NAMALWA (cell line): ENCODE data around the gene RHOBTB3.
"Not testable (repeated sequence)": the region's sequence is repeated elsewhere in the genome, so short reads cannot be mapped to it uniquely, and the experiment has no call there.

Experiments
- DNase-seq: peaks from one replicate; pipeline ENCODE4 v3.0.0-alpha.2; 2015; ENCODE audit warnings: low spot score

RHOBTB3 gene

DNA sequence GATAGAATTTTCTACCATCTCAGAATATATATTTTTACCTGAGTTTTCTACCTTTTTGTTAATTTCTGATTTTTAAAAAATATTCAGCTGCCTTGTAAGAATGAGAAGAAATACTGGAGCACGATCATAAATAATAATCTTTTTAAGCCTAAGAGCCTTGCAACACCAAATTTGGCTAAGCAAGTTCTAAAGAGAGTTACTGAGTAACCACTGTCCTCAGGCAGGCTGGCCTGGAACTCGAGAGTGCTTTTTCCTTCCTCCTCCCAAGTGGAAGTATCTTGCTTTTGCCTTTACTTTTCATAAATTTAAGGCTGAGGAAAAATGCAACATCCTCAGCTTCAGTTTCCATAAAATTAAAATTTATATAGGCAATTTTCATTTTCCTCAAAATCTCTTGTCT lies 70.4 kb downstream of the RHOBTB3 start:
- no peak for DNase-seq

GRCh38 chr5:95801961-95802360 lies 70.8 kb downstream of the RHOBTB3 start:
- DNase-seq = no peak

GRCh38 chr5:95803271-95804148 lies 72.4 kb downstream of the RHOBTB3 start:
- DNase-seq = no peak

DNA sequence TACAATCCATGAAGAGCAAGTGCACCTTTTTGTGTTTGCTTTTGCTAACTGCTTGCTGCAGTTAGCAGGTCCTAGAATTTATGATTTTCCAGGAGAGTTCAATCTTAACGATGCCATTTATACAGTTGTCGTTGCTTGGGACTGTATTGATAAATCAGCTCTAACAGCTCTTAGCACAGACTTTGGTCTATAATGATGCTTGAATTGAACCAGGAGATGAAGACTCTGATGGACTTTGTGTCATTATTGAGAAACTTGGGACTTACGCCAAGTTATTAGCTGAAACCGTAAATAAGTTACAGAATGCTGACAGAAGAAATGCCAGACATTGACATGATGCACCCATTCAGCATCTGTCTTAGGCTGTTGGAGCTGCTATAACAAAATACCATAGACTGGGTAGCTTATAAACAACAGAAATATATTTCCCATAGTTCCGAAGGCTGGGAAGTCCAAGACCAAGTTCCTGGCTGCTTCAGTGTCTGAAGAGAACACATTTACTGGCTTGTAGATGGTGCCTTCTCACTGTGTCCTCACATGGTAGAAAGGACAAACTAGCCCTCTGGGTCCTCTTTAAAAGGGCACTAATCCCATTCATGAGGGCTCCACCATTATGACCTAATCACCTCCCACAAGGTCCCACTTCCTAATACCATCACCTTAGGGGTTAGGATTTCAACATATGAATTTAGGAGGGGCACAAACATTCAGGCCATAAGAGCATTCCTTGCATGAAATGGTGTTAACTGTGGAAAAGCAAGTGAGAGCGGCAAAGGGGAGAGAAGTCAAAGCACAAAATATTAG lies 73.8 kb downstream of the RHOBTB3 start:
- no peak for DNase-seq

- DNase-seq = no peak
Measured at GRCh38 chr5:95806687-95807086, 75.6 kb downstream of the RHOBTB3 start.

DNA sequence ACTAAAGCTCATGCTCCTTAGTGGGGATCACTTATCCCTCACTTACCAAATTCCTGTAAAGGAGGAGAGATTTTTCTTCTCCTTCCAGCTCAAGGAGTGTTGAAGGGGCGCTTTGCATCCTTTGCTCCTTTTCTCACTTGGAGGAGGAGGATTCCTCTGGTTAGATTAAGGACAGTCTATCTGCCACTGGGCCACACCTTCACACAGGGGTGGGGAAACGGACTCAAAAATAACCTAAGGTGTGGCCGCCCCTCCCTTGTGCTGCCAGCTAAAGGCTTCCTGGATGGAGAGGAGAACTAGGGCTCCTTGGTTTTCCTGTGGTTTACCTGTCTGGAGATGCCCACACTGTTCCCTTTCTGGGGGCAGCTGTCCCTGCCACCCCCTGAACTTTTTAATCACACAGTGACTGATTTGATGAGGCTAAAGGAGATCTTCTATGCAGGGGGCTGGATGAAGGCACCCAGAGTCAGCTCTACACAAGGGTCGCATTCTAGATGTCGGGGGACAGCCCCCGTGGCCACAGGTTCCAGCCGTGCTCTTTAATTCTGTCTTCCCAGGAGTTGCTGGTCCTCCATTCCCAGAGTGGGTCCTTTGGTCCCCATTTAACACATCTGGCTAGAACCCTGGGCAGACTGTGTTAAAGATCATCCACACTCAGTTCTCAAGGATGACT lies 77.0 kb downstream of the RHOBTB3 start:
- no peak for DNase-seq

GRCh38 chr5:95808686-95809413 lies 77.7 kb downstream of the RHOBTB3 start:
- peak; percentile 96 for DNase-seq

GRCh38 chr5:95809414-95809960 lies 78.4 kb downstream of the RHOBTB3 start:
- no peak for DNase-seq

DNA sequence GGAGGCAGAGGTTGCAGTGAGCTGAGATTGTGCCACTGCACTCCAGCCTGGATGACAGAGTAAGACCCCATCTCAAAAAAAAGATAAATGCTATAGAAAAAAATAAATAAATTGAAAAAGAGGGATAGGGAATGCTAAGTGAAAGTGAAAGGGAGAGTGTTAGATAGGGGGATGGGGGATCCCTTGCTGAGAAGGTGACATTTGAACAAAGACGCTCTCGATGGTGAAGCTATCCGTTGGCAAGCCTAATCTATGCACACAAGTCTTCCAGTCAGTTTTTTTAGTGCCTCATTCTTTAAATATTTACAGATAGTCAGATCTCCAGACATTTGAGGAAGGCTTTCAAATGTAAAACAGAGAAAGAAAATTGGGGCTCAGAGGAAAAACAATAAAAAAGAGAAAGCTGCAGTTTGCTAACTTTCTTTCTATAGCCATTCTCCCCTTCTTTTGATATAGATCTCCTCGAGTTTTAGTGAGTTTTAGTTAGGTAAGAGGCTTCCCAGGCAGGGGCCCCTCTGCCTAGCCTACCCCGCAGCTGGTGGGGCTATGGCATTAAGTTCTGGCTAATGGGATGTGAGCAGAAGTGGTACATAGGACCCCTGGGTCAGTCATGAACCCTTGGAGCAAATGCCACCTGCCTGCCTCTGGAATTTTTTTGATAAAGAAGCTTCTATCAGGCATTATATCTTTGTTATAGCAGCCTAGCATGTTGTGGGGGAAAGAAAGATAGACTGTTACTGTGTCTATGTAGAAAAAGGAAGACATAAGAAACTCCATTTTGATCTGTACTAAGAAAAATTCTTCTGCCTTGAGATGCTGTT lies 79.4 kb downstream of the RHOBTB3 start:
- DNase-seq = no peak

DNA sequence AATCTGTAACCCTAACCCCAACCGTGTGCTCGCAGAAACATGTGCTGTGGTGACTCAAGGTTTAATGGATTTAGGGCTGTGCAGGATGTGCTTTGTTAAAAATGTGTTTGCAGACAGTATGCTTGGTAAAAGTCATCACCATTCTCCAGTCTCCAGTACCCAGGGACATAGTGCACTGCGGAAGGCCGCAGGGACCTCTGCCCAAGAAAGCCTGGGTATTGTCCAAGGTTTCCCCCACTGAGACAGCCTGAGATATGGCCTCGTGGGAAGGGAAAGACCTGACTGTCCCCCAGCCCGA lies 79.9 kb downstream of the RHOBTB3 start:
- DNase-seq = not testable (repeated sequence)

GRCh38 chr5:95811461-95812073 lies 80.4 kb downstream of the RHOBTB3 start:
- not testable (repeated sequence) for DNase-seq

GRCh38 chr5:95812074-95812471 lies 80.9 kb downstream of the RHOBTB3 start:
- no peak for DNase-seq

DNA sequence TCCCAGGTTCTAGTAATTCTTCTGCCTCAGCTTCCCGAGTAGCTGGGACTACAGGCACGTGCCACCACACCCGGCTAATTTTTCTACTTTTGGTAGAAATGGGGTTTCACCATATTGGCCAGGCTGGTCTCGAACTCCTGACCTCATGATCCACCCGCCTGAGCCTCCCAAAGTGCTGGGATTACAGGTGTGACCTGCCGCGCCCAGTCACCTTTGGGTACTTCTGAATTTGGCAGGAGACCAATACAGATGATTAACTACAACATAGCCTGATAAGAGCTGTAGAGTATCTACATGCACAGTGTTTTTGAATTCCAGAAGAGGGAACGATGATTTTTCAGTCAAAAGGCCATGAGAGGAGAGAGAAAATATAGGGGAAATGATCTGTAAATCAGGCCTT lies 81.9 kb downstream of the RHOBTB3 start:
- not testable (repeated sequence) for DNase-seq

- peak; percentile 45 for DNase-seq
Measured at GRCh38 chr5:95815155-95815729, 84.1 kb downstream of the RHOBTB3 start.

DNA sequence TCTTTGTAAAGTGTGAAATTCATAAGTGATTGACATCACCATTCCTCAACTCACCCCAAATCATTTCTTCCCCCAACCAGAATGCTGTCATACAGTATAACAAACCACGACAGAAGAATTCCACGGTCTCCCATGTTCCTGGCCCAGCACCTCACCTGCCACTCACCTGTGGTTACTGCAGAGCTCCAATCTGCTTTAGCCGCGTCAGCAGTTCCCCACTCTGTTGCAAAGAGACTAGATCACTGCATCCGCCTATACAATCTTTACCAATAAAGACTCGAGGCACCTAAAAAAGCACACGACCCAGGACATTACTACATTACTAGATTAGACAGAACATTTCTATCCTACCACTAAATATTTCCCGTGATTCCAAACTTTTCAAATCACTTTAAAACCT lies 85.2 kb downstream of the RHOBTB3 start:
- no peak for DNase-seq

DNA sequence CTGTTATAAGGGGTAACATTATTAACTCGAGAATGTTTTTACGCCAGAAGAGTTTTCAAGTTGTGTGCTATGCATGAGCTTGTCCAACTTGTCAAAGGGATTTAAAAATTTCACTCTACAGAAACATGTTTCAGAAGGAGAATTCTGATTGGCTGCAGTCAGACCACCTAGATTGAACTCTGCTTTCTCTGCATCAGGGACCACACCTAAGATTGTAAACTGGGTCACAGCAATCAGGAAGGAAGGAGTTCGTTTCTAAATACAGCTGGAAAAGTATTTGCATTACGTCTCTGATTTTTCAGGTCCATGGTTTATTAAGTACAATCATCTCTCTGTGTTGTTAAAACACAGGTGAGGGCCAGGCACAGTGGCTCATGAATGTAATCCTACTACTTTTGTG lies 85.6 kb downstream of the RHOBTB3 start:
- no peak for DNase-seq

- DNase-seq = no peak
Measured at GRCh38 chr5:95817430-95817829, 86.3 kb downstream of the RHOBTB3 start.

DNA sequence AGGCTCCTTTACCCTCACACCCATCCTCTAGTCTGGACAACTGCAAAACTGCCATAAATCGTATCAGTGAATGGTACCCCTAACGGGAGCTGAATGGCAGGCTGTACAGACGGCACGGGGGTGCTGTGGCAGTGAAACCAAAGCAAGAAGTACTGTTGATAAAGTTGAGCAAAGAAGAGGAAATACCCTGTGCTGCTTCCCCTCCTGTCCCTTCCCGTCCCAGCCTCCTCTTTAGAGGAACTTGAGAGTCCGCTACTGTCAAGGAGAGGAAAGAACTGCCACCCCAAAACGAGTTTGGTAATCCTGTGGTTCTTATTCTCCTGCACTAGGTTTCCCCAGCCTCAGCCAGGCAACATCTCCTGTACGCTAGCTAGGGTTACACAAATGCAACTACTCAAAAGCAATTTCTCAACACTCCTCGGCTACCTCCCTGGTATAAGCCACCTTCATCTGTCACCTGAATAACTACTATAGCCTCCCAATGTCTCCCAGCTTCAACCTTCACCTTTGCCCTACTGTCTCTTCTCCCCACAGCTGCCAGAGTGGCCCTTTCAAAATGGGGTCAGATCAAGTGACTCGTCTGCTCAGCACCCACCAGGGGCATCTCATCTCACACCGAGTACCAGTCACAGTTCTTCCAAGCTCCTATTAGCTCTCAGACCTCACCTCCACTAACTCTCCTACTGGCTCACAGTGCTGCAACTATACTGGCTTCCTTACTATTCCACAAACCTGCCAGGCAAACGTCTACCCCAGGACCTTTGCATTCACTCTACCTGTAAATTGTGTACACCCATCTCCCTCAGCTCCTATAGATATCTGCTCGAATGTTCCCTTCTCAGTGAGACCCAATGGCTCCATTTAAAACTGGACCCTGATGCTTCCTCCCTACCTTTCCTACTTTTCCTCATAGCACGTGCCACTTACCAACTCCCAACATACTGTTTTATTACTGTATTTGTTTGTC lies 87.3 kb downstream of the RHOBTB3 start:
- DNase-seq = peak; percentile 45
